HG03469 (cell line): ENCODE results near the gene FGFBP3.

Experiments
- ATAC-seq: cut with Tn5 transposase; IDR thresholded peaks from one replicate; pipeline ENCODE4 v1.9.1; 2021; ENCODE audit warnings: mild to moderate bottlenecking, moderate library complexity, moderate number of reproducible peaks; ENCODE audit not compliant: unreplicated experiment

FGFBP3 gene

GRCh38 chr10:91909117-91909677 is at the start of gene FGFBP3:
TSS of gene FGFBP3 (minus strand) at chr10:91909486. CDS start at chr10:91908969, 517 bp downstream.
- no peak for ATAC-seq

GRCh38 chr10:91957091-91957490 is 47.8 kb upstream of the FGFBP3 start:
- no peak for ATAC-seq

GRCh38 chr10:91955114-91955513 is 45.8 kb upstream of the FGFBP3 start:
- ATAC-seq, result no peak

- ATAC-seq, result no peak
These were observed 44.4 kb upstream of the FGFBP3 start for GRCh38 chr10:91953600-91954160.

- no peak for ATAC-seq
These were observed 35.8 kb upstream of the FGFBP3 start for GRCh38 chr10:91944880-91945630.

- no peak for ATAC-seq
These were observed 32.1 kb upstream of the FGFBP3 start for GRCh38 chr10:91941426-91941825.

GRCh38 chr10:91939653-91940052 is 30.4 kb upstream of the FGFBP3 start:
- no peak for ATAC-seq

GRCh38 chr10:91935886-91936285 is 26.6 kb upstream of the FGFBP3 start:
- ATAC-seq, result no peak

- no peak for ATAC-seq
These were observed 23.5 kb upstream of the FGFBP3 start for GRCh38 chr10:91932737-91933136.

- ATAC-seq, result no peak
These were observed 22.4 kb upstream of the FGFBP3 start for GRCh38 chr10:91931526-91932190.

GRCh38 chr10:91930939-91931338 is 21.7 kb upstream of the FGFBP3 start:
- no peak for ATAC-seq

- ATAC-seq, result no peak
These were observed 15.7 kb upstream of the FGFBP3 start for GRCh38 chr10:91925022-91925320.

- peak; percentile 5 for ATAC-seq
These were observed 15.1 kb upstream of the FGFBP3 start for GRCh38 chr10:91924212-91925021.

- peak; percentile 97 for ATAC-seq
These were observed 14.3 kb upstream of the FGFBP3 start, which contains the start of gene BTAF1 for GRCh38 chr10:91923371-91924211. TSS of gene BTAF1 (plus strand) at chr10:91923770. CDS start at chr10:91924077, 307 bp downstream.

GRCh38 chr10:91919651-91920050 is 10.4 kb upstream of the FGFBP3 start:
- no peak for ATAC-seq

- no peak for ATAC-seq
These were observed 1.2 kb upstream of the FGFBP3 start for GRCh38 chr10:91910467-91910866.

- peak; percentile 83 for ATAC-seq
These were observed 759 bp downstream of the FGFBP3 start for GRCh38 chr10:91908337-91909116.

GRCh38 chr10:91907914-91908336 is 1.4 kb downstream of the FGFBP3 start:
- ATAC-seq, result no peak

GRCh38 chr10:91907033-91907594 is 2.2 kb downstream of the FGFBP3 start:
- no peak for ATAC-seq
